HG03045 (cell line): ENCODE results near the gene SEC11C.
"Not testable (repeated sequence)": the region's sequence is repeated elsewhere in the genome, so short reads cannot be mapped to it uniquely, and the experiment has no call there.

Source experiments
- ATAC-seq: cut with Tn5 transposase; IDR thresholded peaks from one replicate; pipeline ENCODE4 v1.9.1; 2021; ENCODE audit warnings: mild to moderate bottlenecking, moderate library complexity; ENCODE audit not compliant: unreplicated experiment

Gene SEC11C

DNA sequence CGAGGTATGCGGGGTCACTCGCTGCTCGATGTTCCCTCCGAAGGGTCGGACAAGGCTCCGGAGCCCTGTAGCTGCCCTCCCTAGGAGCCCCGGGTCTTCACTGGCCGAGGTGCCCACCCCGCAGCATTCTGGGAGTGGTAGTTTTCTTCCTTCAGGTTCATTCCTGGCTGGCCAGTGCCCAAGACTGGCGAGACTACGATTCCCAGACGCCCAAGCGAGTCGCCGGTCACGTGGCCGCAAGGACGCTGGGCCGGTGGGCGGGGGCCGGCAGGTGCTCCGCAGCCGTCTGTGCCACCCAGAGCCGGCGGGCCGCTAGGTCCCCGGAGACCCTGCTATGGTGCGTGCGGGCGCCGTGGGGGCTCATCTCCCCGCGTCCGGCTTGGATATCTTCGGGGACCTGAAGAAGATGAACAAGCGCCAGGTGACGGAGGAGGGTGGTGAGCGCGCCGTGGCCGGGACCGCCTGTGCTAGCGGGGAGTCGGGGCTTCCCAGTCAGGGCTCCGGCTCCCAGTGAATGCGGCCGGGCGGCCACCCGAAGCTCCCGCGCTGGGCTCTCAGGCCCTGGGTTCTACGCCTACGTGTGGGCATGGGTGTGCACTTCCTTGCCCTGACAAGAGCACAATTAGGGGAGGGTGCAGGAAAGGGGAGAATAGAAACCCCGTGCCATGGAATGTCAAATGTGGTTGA, at the start of gene SEC11C:
SEC11C (plus strand) TSS at position 270 of the 687 bp plus-strand sequence; CDS start at position 335, 65 bp downstream.
- ATAC-seq: peak; percentile 87

DNA sequence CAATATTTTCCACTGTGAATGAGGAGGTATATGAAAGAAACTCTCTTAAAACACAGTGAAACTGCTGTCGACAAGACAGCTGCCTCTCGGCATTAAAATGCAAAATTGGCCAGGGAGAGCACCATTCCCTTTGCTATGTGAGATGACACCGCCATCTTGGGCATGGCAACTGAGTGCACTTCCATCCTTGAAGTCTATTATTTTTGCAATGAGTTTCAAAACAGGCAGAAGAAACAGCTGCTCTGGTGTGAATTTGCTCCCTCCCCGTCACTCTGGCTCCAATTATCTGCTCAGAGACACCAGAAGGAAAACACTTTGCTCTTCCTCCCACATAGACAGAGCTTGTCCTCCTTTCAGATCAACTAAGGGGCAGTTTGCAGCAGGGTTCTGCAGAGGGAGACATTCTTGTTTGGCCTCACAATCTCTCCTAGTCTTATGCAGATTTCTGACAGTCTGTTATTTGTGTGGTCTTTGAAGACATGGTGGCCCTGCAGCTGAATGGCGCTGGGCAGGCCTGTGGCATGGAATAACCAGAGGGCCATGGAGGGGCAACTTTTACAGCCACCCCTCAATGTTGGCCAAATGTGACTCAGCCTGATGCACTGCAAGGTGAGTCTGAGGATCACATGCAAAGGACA, 48.6 kb upstream of the SEC11C start:
- no peak for ATAC-seq

DNA sequence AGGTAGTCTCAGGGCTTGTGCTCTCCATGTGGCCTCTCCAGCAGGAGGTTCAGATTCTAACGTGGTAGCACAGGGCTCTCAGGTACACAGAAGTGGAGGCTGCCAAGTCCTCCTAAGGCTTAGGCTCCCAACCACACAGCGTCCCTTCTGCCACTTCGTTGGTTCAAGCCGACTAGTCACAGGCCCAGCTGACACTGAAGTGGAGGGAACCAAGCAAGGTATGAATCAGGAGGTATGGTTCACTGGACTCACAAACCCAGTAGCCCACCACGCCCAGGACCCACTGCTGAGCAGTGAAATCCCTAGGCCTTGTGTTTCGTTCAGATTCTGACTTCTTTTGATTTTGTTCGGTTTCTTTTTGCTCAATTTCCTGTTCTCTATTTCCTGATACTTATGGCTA, 46.0 kb upstream of the SEC11C start:
- ATAC-seq: no peak

DNA sequence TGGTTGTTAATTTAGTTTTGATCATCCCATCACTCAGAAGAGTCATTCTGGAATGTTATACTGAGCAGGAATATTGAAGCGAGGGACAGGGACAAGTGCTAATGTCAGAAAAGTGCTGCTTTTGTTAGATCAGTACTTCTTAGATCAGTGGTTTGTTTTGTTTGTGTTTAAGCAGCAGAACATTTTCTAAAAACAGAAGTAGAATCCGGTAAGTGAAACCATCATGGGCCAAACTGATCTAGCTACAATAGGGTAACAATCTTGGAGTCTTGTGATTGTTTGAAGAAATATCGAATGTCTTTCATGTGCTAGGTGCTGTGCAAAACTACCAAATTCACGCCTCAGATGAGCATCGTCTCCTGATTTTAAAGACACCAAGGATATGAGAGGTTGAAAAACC, 45.1 kb upstream of the SEC11C start:
- no peak for ATAC-seq

DNA sequence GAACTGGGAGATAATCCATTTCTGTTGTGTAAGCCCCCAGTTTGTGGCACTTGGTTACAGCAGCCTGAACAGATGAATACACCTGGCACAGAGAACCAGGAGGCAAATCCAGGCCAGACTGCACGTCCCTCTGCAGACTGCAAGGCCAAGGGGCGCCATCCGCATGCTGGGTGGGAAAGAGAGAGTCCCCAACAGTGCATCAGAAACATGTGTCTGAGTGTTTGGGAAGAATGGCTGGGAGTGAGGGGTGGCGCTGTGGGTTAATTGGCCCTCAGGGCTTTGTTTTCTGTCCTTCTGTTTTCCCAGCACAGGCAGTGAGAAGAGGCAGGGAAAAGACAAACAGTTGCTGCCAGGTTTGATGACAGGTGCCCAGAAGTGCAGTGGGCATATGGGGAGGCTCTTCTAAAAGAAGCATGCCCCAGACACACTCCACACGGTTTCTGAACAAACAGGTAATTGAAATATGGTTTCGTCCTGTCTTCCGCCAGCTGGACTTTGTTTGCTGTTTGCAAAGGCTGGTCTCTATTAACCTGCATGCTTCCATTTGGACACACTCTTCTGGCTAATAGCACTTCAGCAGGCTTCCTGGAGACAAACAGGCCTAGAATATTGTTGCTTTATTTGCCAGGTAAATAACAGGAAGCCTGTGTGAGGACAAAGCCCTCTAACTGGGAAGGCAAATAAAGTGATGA, 43.4 kb upstream of the SEC11C start:
- no peak for ATAC-seq

DNA sequence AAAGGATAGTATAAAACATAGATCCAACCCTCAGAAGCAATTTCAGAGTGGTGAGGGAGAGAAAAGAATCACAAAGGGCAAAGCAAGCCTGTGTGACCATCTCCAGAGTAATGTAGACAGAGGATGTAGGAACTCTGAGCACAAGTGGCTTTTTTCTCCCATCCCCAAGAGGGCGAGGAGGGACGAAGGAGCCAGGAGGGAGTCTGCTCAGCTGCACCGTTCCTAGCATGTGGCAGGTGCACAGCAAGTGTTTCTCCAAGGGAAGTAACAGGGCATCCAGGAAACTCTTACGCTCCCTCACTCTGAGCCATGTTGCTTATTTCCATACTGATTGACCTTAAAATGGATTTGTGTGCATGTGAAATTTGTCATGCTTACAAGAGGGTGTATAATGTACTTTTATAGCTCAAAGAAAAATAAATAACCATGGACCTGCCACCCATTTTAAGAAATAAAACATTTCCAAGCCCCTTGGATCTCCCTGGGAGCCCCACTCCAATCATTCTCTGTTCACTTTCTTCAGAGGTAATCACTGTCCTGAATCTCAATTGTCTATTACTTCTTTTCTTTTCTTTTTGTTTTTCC, 37.8 kb upstream of the SEC11C start:
- ATAC-seq: no peak

DNA sequence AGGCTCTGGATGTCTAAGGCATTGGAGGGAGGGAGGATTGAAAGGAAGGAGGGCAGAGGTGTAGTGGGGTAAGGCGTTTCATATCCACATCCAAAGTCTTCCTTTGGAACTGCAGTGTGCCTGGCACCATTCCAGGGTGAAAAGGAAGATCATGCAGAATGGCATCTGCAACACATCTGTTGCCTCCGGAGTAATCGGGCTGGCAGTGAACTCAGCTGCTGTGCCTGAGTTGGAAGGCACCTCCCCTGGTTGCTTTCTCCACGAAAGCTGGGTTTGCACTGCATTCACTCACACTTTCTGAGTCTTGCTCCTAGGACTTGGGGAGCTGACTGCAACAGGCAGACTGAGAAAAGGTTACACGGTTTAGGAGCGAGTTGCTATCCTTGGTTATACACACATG, 30.3 kb upstream of the SEC11C start:
- ATAC-seq: no peak

DNA sequence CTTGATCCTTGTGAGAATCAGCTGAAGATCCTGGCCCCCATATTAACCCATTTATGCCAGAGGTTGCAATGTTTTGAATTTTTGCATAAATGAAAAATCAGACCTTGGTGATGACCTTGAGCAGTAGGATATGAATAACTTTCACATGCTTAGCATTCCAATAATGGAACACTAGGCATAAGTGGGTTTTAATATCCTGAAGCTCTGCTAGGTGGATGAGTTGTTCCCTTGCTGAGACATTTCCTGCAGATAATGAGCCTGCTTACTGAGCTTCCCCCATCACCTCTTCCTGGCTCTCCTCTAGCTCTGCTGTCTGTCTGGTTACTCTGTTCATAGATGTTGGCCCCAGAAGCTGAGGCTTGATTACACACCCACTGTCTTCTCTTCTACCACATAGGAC, 25.5 kb upstream of the SEC11C start:
- no peak for ATAC-seq

DNA sequence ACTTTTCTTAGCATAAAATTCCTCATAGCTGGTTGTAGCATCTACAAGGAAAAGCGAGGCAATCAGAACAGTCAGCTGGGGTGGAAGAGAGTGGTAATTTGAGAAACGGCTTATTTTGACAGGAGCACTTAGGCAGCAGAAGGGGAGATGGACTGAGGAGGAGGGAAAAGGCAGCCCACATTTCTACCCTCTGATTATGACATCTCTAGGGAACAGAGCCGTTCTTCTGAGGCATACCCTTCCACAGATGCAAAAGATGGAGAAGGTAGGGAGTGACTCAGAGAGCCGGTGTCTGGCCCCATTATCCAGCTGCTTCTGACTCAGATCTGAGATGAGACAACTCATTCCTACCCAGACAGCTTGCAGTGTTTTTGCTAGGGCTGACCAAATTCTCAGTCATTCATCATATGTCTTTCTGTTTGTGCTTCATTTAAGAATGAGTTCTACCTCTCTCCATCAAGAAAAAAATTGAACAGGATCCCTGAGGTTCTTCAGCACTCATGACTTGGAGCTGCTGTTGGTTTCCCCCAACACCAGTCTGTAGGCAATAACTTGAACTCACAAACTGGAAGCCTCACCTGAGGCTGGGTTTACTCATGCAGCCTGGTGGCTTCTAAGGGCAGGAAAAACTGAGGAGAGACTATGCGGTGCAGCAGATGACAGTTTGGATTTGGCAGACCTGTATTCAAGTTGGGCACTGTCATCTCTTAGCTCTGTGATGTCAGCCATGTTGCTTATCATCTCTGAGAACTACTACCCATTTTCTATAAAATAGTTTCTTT, 15.9 kb upstream of the SEC11C start:
- peak; percentile 75 for ATAC-seq

DNA sequence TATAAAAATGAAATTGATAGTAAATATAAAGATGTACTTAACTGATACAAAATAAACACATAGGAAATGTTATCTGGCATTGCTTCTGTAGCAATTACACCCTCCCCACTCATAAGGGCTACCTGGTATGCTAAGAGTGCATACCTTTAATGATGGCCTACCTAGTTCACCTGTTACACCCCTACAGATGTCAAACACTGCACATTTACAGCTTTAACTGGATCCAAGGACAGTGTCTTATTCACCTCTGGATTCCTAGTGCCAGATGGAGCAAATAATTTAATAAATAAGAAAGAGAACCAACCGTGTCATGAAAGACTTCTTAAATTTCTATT, 15.3 kb upstream of the SEC11C start:
- ATAC-seq: no peak

DNA sequence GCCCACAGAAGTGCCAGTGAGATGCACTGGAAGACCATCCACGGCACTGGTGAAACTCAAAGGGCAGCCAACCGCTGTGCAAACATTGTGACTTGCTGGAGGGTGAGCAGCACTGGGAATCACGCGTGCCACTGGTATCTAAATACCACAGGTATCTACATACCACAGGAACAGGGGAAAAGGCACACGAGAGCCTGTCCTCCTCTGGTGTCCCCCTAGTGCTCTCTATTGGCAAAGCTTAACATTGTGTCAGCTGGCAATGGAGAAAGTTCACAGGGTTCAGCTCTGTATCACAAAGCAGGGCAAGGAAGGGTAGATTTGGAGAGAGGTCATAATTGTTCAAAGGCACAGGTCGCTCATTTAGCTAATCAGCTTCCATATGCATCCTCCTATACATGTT, 12.6 kb upstream of the SEC11C start:
- no peak for ATAC-seq

DNA sequence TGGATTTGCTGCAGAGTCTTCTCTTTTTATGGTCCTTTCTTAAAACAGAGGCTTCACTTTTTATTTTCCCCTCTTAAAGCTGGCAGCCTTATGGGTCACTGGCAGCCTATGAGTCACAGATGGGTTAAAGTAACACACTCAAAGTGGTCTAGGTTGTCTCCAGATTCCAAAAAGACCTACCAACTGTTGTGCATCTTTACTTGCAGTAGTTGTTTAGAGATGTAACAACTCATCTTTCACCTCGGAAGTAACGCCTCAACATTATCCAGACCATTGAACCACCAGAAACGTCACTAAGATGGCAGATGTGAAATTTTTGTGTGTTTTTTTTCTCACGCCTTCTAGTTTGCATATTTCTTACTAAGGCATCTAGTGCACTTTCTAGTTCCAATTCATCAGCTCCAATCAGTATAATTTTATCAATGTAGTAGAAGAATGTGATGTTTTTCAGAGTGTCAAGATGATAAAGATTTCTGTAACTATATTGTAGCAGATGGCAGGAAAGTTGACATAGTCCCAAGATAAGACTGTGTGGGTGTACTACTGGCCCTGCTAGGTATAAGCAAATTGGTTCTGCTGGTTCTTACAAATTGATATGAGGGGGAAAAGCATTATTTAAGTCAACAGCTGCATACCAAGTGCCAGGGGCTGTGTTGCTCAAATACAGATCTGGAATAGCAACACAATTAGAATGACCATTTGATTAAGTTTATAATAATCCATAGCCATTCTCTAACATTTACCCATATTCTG, 9.6 kb upstream of the SEC11C start:
- no peak for ATAC-seq

DNA sequence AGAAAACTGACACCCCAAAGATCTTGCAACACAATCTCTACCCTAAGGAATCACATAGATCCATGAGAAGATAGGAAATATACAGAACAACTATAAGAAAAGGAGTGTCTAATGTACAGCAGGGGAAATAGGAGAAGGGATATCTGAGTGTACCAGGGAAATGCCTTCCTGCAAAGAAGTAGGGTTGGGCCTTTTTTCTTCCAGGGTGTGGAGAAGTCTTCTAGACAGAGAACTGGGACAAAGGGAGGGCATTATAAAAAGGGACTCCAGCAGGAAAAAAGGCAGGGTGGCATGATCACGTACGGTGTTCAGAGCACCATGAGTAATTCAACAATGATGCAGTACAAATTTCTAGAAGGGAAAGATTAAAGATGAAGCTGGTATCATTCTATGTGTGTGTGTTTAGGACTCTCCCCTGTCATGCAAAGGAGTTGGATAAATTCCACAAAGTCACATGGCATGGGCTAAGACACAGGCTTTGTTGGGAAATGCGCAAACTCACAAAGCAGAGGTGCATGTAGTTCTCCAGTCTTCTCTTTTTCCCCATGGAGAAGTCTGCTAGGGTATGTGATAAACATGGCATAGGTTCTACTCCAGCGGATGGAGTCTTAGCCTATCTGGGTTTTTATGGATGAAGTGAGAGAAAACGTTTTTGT, 6.7 kb upstream of the SEC11C start:
- ATAC-seq: no peak

DNA sequence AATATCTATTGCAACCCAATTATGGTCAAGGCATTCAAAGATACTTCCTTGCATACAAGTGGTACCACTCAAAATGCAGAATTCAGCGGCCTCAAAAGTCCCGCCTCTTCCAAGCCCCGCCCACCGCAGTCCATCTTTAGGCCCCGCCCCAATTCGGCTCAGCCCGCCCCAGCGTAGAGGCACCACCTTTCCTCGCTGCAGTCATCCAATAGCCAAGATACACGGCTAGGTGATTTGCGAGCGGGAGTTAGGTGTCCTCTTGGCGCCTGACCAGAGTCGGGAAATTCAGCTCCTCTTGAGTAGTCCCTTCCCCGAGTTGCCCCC, 431 bp upstream of the SEC11C start:
- ATAC-seq: peak; percentile 78

DNA sequence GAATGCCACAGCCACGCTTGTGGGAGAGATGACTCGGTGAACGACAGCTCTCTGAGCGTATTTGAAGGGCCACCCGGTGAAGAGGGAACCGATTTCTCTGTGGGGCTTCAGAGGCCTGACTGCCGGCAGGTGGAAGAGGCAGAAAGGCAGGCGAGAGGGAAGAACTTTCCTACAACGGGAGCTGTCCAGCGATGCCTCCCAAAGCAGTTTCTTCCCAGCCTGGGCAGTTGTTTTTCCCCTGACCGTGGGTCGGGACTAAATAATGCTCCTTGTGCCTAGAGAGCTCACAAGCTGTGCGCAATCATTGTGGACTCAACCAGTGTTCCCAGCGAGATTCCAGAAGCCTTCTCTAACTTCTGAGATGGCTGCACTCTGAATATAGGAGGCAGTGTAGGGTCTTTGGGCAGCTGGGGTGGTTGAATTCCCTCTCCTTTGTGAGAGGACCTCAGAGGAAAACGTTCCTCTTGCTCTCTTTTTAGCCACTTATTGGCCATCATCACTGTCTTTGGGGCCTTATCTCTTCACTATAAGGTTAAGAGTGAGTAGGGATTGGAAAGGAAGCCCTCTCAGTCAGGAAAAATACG, 710 bp downstream of the SEC11C start:
- peak; percentile 1 for ATAC-seq

DNA sequence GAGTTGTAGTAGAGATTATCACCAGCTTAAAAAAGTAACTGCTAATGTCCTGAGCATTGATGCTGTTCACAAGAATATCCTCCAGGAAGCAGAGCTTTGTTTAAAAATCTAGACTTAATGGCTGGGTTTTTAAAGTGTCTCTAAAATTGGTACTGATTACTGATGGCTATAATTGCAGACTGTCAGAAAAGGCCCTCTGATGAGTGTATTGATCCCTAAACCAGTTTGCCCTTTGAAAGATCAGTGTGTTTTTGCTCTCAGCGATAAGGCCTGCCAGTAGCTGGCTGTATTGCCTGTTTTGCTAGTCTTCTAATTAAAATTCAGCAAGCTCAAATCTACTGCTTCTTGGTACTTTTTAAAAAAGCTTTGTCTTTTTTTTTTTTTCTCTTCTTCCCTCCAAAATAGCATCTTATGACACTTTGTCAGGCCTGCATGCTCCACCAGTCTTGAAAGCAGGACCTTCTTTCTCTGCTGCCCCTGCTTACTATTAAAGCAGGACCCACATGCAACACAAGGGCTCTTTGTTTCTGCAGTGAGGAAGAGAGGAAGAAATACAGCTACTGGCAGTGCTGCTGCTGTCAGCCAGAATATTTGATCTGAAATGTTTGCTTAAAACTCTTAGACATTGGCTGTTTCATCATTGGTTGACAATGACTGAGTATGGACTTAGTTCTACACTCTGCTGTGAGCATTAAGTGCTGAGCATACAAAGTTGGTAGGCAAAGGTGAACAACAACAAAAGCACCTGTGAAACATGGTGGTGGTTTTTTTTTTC, 1.8 kb downstream of the SEC11C start:
- ATAC-seq: no peak

DNA sequence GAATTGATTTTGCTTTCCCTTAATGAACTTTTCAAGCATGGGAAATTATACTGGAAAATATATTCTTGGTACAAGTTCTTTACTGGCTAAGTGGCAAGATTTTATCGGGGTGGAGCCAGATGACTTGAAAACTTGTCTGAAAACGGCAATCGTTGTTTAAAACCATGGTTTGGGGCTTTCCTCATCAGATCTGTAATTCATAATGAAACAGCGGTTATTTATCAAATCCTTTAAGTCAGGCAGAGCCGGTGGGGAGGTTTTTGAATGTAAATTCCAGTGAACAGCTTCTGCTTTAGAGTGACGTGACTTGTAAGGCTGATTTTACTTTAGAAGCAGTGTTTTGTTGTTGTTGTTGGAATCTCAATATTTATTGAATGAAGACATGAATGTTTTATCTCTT, 2.6 kb downstream of the SEC11C start:
- no peak for ATAC-seq

DNA sequence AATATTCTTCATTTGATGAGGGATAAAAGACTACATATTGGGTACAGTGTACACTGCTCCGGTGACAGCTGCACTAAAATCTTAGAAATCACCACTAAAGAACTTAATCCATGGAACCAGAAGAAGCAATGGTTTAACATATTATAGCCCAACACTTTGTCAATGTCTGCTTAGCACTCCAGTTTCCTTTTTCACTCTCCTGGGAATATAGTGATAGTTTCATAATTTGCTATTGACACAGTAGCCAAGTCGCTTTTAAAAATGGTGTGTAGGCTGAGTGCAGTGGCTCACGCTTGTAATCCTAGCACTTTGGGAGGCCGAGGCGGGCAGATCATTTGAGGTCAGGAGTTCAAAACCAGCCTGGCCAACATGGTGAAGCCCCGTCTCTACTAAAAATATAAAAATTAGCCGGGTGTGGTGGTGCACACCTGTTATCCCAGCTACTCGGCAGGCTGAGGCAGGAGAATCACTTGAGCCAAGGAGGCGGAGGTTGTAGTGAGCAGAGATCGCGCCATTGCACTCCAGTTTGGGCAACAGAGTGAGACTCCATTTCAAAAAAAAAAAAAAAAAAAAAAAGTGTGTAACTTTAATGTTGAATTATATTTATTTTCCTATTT, 3.2 kb downstream of the SEC11C start:
- ATAC-seq: not testable (repeated sequence)

DNA sequence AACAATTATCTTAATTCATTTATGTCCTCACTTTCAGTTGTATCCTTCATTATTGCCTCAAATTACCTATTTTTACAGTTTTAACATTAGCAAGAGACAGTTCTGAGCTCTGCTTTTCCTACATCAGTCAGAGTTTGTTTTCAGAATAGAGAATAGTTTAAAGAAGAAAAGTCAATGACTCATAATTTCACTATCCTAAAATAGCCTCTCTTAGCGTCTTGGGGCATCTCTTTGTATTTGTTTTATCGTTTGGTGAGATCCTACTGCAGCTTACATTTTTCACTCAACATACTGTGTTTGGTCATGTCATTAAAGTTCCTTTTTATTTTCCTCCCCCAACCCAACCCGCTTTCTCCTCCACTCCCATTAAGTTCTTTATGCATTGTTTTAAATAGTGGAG, 3.8 kb downstream of the SEC11C start:
- ATAC-seq: no peak
